Colon (tissue), 2 donors: ENCODE results near the gene MYBPC2.

Experiments
- FAIRE-seq: peaks from 2 replicates; lab custom pipeline; 2012; peaks lifted over from hg19 to GRCh38; lab: Jason Lieb, UNC
- donor health status: control.
- donor health status: control.

MYBPC2 gene

GRCh38 chr19:50410109-50410508 lies 22.6 kb upstream of the MYBPC2 start:
- no peak for FAIRE-seq

GRCh38 chr19:50412419-50412818 lies 20.3 kb upstream of the MYBPC2 start:
- no peak for FAIRE-seq

- no peak for FAIRE-seq
Observed at GRCh38 chr19:50413096-50413495, 19.6 kb upstream of the MYBPC2 start.

GRCh38 chr19:50413531-50413930 lies 19.2 kb upstream of the MYBPC2 start:
- FAIRE-seq = no peak

- FAIRE-seq = no peak
Observed at GRCh38 chr19:50414864-50415660, 17.6 kb upstream of the MYBPC2 start.

- no peak for FAIRE-seq
Observed at GRCh38 chr19:50415661-50416033, 17.0 kb upstream of the MYBPC2 start.

- no peak for FAIRE-seq
Observed at GRCh38 chr19:50416034-50416977, 16.4 kb upstream of the MYBPC2 start.

GRCh38 chr19:50417111-50418081 lies 15.3 kb upstream of the MYBPC2 start:
- no peak for FAIRE-seq

GRCh38 chr19:50418176-50419021 lies 14.3 kb upstream of the MYBPC2 start, which contains the start of gene SPIB:
Gene SPIB, plus strand, starts transcription at chr19:50418938. Its CDS starts 25 bp downstream, at chr19:50418963.
- FAIRE-seq = no peak

GRCh38 chr19:50419022-50419579 lies 13.6 kb upstream of the MYBPC2 start:
- no peak for FAIRE-seq

- FAIRE-seq = no peak
Observed at GRCh38 chr19:50419580-50420035, 13.1 kb upstream of the MYBPC2 start.

- no peak for FAIRE-seq
Observed at GRCh38 chr19:50420127-50420526, 12.6 kb upstream of the MYBPC2 start.

- FAIRE-seq = no peak
Observed at GRCh38 chr19:50420808-50421207, 11.9 kb upstream of the MYBPC2 start.

- FAIRE-seq = no peak
Observed at GRCh38 chr19:50422397-50423278, 10.1 kb upstream of the MYBPC2 start.

- no peak for FAIRE-seq
Observed at GRCh38 chr19:50423279-50424113, 9.2 kb upstream of the MYBPC2 start.

- FAIRE-seq = no peak
Observed at GRCh38 chr19:50425581-50425980, 7.1 kb upstream of the MYBPC2 start.

GRCh38 chr19:50427318-50427925 lies 5.3 kb upstream of the MYBPC2 start:
- FAIRE-seq = no peak

GRCh38 chr19:50427997-50428425 lies 4.7 kb upstream of the MYBPC2 start:
- no peak for FAIRE-seq
